Endothelial cell of umbilical vein (primary cell): ENCODE measurements around the gene MAPK8.

ENCODE experiments used
- CTCF ChIP-seq, 2 donors: IDR thresholded peaks; 1 replicate in 1 of 2; 2 replicates in 1 of 2; pipeline ENCODE4 v1.5.1; 2011; ENCODE audit warnings: low read length in 2 of 2, mild to moderate bottlenecking in 2 of 2, moderate library complexity in 2 of 2, control low read depth in 1 of 2, inconsistent platforms in 1 of 2, low read depth in 1 of 2; ENCODE audit not compliant: insufficient read depth in 1 of 2; ENCODE audit errors: extremely low read depth in 1 of 2
- POLR2A ChIP-seq: IDR thresholded peaks from 2 replicates; pipeline ENCODE4 v1.6.1; 2012; ENCODE audit warnings: low read depth, mild to moderate bottlenecking, control low read depth, low read length

- TF ChIP-seq POLR2A (no peak), CTCF (IDR thresholded peaks at IDR 0.05; ENCODE audit: extremely low read depth in 1 of 2, insufficient read depth in 1 of 2, low read depth in 1 of 2, low read length in 2 of 2) (no peak)
Observed at GRCh38 chr10:48390558-48390871, 84.0 kb downstream of the MAPK8 start.
